Erythroblast (primary cell): Measurements from ENCODE around the gene CATSPERD.

Experiments used
- DNase-seq, 2 experiments: peaks; one replicate each; lab custom pipeline; 2025; lab: John Stamatoyannopoulos, UW
- GATA1 ChIP-seq: IDR thresholded peaks from 2 replicates; pipeline ENCODE4 v1.6.1; 2011; ENCODE audit warnings: low read depth, mild to moderate bottlenecking, control low read depth, low read length, moderate library complexity
- POLR2A ChIP-seq: IDR thresholded peaks from 2 replicates; pipeline ENCODE4 v1.6.1; 2011; ENCODE audit warnings: mild to moderate bottlenecking, low read length

CATSPERD gene

DNA sequence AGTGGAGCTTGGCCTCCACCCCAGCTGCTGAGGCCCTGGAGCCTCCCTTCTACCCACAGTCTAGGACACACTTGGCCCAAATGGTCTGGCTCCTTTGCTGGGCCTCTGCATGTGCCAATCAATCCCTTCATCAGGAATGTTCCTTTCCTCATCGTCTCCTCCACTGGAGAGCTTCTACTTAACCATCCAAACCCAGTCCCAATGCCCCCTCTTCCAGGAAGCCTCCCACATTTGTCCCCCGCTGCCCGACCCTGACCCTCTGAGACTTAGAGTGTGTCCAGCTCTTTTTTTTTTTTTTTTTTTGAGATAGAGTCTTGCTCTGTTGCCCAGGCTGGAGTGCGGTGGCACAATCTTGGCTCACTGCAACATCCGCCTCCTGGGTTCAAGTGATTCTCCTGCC, 68.0 kb downstream of the CATSPERD start:
- TF ChIP-seq POLR2A (no peak), GATA1 (no peak)
- no peak for DNase-seq

- TF ChIP-seq GATA1 (no peak), POLR2A (no peak)
- DNase-seq, result no peak
Measured at GRCh38 chr19:5789351-5789761, 68.9 kb downstream of the CATSPERD start.

DNA sequence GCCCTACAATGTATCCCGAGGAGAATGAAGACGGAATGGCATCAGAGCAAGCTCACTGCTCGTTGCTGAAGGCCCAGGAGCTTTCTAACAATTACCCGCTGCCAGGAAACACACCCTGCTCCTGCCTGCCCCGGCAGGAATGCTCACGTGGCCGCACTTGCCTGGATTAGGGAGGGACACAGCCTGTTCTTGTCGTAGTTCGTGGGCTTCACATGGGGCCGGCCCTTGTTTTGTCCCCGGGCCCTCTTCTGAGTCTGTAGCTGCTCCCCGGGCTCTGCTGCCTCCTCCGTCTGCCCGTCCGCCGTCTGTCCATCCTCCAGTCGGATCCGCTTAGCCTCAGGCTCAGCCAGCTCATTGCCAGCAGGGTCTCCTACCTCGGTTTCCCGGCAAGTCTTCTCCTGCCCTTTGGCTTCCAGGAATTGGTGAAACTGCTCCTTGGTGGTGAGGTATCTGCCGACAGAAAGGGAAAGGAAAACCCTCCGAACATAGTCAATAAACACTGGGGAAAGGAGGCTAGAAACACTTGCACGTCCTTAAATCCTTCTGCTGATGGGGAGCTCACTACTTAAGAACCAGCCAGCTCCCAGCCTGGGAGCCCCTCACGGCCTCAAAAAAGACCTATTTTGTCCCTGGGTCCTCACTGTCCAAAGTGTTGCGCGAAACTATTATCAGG, 69.6 kb downstream of the CATSPERD start:
- TF ChIP-seq GATA1, result no peak
- no peak for TF ChIP-seq POLR2A
- no peak for DNase-seq

- peak; percentile 99 for DNase-seq
- TF ChIP-seq POLR2A (peak; percentile 93), GATA1 (no peak)
Measured at GRCh38 chr19:5790559-5791520, 70.4 kb downstream of the CATSPERD start, which contains the start of gene DUS3L. DUS3L (minus strand) TSS chr19:5791163; CDS start chr19:5791141, 22 bp downstream.

DNA sequence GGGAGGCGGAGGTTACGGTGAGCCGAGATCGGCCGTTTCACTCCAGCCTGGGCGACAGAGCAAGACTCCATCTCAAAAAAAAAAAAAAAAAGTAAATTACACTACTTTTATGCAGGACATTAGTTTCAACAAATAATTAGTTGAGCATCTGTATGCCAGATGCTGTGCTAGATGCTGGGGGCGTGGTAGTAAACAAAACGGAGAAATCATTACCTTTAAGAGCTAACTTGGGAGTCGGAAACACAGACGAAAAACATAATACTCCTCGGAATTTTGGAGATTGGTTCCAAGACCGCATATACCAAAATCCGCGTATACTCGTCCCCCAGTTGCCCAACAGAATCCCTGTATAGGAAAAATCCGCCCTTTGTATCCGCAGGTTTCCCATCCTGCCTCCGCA, 71.8 kb downstream of the CATSPERD start:
- DNase-seq, result no peak
- no peak for TF ChIP-seq POLR2A
- no peak for TF ChIP-seq GATA1

GRCh38 chr19:5793188-5793587, 72.8 kb downstream of the CATSPERD start:
- no peak for DNase-seq
- no peak for TF ChIP-seq GATA1
- TF ChIP-seq POLR2A, result no peak

GRCh38 chr19:5795382-5795919, 75.0 kb downstream of the CATSPERD start:
- no peak for DNase-seq
- TF ChIP-seq POLR2A (no peak), GATA1 (no peak)

DNA sequence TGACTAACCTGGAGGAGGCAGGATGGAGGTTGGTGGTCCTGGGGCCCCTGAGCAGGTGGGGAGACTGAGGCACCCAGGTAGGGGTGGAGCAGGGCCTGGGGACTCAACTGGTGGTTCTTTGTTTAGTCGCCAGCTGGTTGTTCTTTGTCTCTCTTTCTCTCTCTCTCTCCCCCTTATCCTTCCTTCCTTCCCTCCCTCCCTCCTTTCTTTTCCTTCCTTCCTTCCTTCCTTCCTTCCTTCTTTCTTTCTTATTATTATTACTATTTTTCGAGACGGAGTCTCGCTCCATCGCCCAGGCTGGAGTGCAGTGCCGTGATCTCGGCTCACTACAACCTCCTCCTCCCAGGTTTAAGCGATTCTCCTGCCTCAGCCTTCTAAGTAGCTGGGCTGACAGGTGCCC, 77.8 kb downstream of the CATSPERD start:
- TF ChIP-seq POLR2A (no peak), GATA1 (no peak)
- DNase-seq, result no peak

DNA sequence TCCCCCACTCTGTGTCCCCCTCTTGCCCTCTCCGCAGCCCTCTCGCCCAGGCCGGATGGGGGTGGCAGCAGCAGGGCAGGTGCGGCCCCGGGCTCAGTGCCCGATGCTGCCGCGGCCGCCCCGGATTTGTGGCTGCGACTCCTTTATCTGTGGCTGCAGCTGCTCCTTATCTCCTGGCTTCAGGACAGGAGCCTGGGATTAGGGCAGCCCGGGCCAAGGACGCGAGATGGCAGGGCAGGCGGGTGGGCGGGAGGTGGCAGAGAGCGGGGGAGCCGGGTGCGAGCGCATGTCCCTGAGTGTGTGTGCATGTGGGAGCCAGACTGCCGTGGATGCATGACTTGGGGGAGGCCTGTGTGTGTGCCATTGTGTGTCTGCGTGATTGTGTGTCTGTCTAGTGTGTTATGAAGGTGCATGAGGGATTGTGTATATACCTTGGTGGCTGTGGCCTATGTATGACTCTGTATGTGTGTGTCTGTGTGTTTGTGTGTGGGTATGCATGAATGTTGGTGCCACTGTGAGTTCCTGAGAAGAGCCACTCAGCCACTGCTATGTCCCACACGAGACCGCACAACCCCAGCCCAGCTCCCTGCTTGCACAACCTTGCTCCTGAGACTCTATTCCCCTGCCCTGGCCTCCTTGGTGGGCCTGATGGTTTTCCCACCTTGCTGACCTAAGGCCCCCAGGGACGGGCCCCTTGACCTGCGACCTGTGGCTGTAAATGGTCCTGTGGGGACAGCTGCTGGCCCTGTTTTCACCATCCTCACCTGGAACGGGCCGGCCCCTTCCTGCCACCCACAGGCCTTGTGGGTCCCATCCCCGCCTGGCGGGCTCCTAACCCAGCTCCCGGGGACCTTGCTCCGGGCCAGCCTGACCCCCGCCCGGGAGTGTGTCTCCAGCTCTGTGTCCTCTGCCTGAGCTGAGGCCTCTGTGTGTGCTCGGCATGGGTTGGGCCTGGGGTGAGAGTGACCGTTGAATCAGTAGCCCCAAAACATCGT, 79.1 kb downstream of the CATSPERD start:
- TF ChIP-seq GATA1 (peak; percentile 96), POLR2A (no peak)
- peak; percentile 95 to 97 for DNase-seq

- TF ChIP-seq POLR2A (no peak), GATA1 (no peak)
- no peak for DNase-seq
Measured at GRCh38 chr19:5800361-5801270, 80.2 kb downstream of the CATSPERD start.

DNA sequence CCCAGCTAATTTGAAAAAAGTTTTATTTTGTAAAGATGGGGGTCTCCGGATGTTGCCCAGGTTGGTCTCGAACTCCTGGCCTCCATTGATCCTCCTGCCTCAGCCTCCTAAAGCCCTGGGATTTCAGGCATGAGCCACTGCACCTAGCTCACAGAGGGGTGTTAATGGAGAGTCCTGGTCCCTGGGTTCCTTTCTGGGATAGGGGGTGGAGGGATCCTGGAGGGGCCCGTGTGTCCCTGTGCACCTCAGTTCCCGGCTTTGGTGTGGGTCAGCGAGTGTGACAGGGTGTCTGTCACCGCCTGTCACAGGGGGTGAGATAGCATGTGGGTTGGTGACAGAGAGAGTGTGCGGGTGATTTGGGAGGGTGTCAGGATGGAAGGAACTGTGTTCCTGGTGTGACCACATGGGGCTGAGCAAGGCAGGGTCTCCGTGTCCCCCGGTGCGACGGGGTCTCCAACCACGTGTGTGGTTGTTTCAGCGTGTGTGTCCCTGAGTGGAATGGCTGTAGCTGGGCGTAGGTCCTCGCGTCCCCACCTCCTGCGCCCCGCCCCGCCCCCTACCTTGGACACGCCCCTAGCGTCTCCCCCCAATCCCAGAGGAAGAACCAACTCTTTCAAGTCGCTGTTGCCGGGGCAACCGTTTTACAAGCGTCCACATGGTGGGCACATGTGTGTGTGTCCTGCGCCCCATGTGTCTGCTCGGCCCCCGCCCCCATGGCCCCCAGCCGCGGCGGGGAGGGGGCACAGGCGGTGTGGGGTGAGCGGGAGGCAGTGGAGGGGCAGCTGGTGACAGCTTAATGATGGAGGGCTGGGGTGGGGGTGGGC, 81.6 kb downstream of the CATSPERD start:
- DNase-seq, result peak; percentile 56 to 64
- no peak for TF ChIP-seq GATA1
- no peak for TF ChIP-seq POLR2A

DNA sequence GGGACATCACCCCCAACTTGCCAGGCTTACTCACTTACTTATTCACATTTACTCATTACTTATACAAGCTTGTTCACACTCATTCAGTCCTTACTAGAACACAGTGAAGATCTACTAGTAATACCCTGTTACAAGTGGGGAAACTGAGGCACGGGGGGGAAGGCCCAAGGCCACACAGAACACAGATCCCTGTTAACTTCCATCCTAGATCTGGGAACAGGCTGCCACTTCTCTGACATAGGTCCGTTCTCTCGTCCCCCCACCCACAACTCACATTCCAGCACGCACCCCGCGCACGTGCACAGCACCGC, 83.0 kb downstream of the CATSPERD start:
- DNase-seq, result no peak

More for the DNA sequence above, 83.0 kb downstream of the CATSPERD start:
- no peak for TF ChIP-seq POLR2A
- TF ChIP-seq GATA1, result no peak
